GM19025 (cell line): ENCODE data around the gene TMEM120B.
"Not testable (repeated sequence)": the region's sequence is repeated elsewhere in the genome, so short reads cannot be mapped to it uniquely, and the experiment has no call there.

Experiments
- ATAC-seq: cut with Tn5 transposase; IDR thresholded peaks from one replicate; pipeline ENCODE4 v1.9.1; 2021; ENCODE audit warnings: mild to moderate bottlenecking, low read depth, moderate library complexity; ENCODE audit not compliant: unreplicated experiment

TMEM120B gene

GRCh38 chr12:121708313-121709063 is 4.1 kb upstream of the TMEM120B start:
- no peak for ATAC-seq

- ATAC-seq: not testable (repeated sequence)
These were observed 3.5 kb upstream of the TMEM120B start for GRCh38 chr12:121709064-121709424.

GRCh38 chr12:121709478-121709961 is 3.0 kb upstream of the TMEM120B start:
- ATAC-seq: no peak

- no peak for ATAC-seq
These were observed 977 bp upstream of the TMEM120B start for GRCh38 chr12:121711361-121712189.

- ATAC-seq: peak; percentile 33
These were observed 427 bp upstream of the TMEM120B start for GRCh38 chr12:121712190-121712460.

- ATAC-seq: no peak
These were observed 765 bp downstream of the TMEM120B start for GRCh38 chr12:121713257-121713777.

GRCh38 chr12:121713793-121714192 is 1.2 kb downstream of the TMEM120B start:
- ATAC-seq: no peak

GRCh38 chr12:121715055-121715454 is 2.5 kb downstream of the TMEM120B start:
- ATAC-seq: not testable (repeated sequence)

GRCh38 chr12:121715862-121716435 is 3.4 kb downstream of the TMEM120B start:
- no peak for ATAC-seq

- ATAC-seq: no peak
These were observed 4.6 kb downstream of the TMEM120B start for GRCh38 chr12:121717041-121717699.

- no peak for ATAC-seq
These were observed 6.2 kb downstream of the TMEM120B start for GRCh38 chr12:121718653-121719239.

GRCh38 chr12:121719926-121720414 is 7.4 kb downstream of the TMEM120B start:
- no peak for ATAC-seq

- ATAC-seq: no peak
These were observed 8.2 kb downstream of the TMEM120B start for GRCh38 chr12:121720762-121721161.

- no peak for ATAC-seq
These were observed 10.0 kb downstream of the TMEM120B start for GRCh38 chr12:121722511-121722910.

GRCh38 chr12:121723200-121723599 is 10.6 kb downstream of the TMEM120B start:
- no peak for ATAC-seq

GRCh38 chr12:121724925-121725324 is 12.4 kb downstream of the TMEM120B start:
- no peak for ATAC-seq

- no peak for ATAC-seq
These were observed 12.9 kb downstream of the TMEM120B start for GRCh38 chr12:121725423-121725822.

- no peak for ATAC-seq
These were observed 16.5 kb downstream of the TMEM120B start for GRCh38 chr12:121729021-121729420.

GRCh38 chr12:121731473-121731872 is 18.9 kb downstream of the TMEM120B start:
- ATAC-seq: no peak

GRCh38 chr12:121733849-121734248 is 21.3 kb downstream of the TMEM120B start:
- ATAC-seq: no peak
